ENCODE results near the gene NFATC1. TPM values are rescaled to one million over a fixed set of nuclear protein-coding genes. Genes with fewer than 3 reads are reported as not detected.

The NFATC1 gene
- total RNA-seq, 1 experiment from 2014 or later, result 0.10 TPM

- DNase-seq (ENCODE audit: low read depth), result peak; percentile 58
Measured at GRCh38 chr18:79570266-79571201, 174.8 kb downstream of the NFATC1 start.

GRCh38 chr18:79571211-79572092, 175.7 kb downstream of the NFATC1 start:
- no peak for DNase-seq (ENCODE audit: low read depth)

GRCh38 chr18:79572093-79572780, 176.5 kb downstream of the NFATC1 start:
- no peak for DNase-seq (ENCODE audit: low read depth)

GRCh38 chr18:79572848-79573451, 177.2 kb downstream of the NFATC1 start:
- no peak for DNase-seq (ENCODE audit: low read depth)

- no peak for DNase-seq (ENCODE audit: low read depth)
Measured at GRCh38 chr18:79573921-79574491, 178.3 kb downstream of the NFATC1 start.

- DNase-seq (ENCODE audit: low read depth), result no peak
Measured at GRCh38 chr18:79574938-79575525, 179.3 kb downstream of the NFATC1 start.

GRCh38 chr18:79575891-79576685, 180.4 kb downstream of the NFATC1 start:
- no peak for DNase-seq (ENCODE audit: low read depth)

- no peak for DNase-seq (ENCODE audit: low read depth)
Measured at GRCh38 chr18:79576686-79577351, 181.1 kb downstream of the NFATC1 start.

GRCh38 chr18:79577451-79578395, 182.0 kb downstream of the NFATC1 start:
- no peak for DNase-seq (ENCODE audit: low read depth)

- DNase-seq (ENCODE audit: low read depth), result no peak
Measured at GRCh38 chr18:79578396-79579260, 182.9 kb downstream of the NFATC1 start.

Small RNAs within 50 kb of the gene (small RNA-seq; reads per million reads assigned to genes)
- gene AC018445.2, result not detected
